ENCODE measurements around the gene CMIP. TPM values are rescaled to one million over a fixed set of nuclear protein-coding genes. Genes with fewer than 3 reads are reported as not detected.

Gene CMIP
- total RNA-seq, 1 experiment from 2014 or later = 63.7 TPM

GRCh38 chr16:81733295-81733694 lies 288.7 kb downstream of the CMIP start:
- no peak for TF ChIP-seq ZNF138 (CRISPR knock-in tag; conservative IDR thresholded peaks at IDR 0.05)
- DNase-seq (ENCODE audit: low spot score) = no peak
- ATAC-seq = no peak
- Mint-ChIP-seq H3K36me3 (peaks cover 4% of the 10 kb centered on the region), H3K4me3 (no peak overlapping the region), H3K27ac (no peak overlapping the region), H3K27me3 (ENCODE audit: low read depth) (no peaks in the 10 kb centered on the region), H3K4me1 (peaks cover 25% of the 10 kb centered on the region), H3K9me3 (peaks cover 10% of the 10 kb centered on the region; the same call in 1 of the 2 replicates)
- CTCF ChIA-PET = no interaction called here
- POLR2A ChIA-PET = no interaction called here

GRCh38 chr16:81734632-81735434 lies 290.2 kb downstream of the CMIP start:
- ChIA-PET POLR2A (interaction anchor here (0.7 kb wide), 1 partner anchor 290 kb away, joined by 3 read pairs; no protein-coding TSS in a partner anchor), CTCF (no interaction called here)
- H3K27ac Mint-ChIP-seq = no peak overlapping the region
- H3K27me3 Mint-ChIP-seq (ENCODE audit: low read depth) = no peaks in the 10 kb centered on the region
- ATAC-seq (no peak), DNase-seq (ENCODE audit: low spot score) (no peak)
- H3K4me1 Mint-ChIP-seq = peaks cover 18% of the 10 kb centered on the region
- no peaks in the 10 kb centered on the region for H3K36me3 Mint-ChIP-seq
- H3K9me3 Mint-ChIP-seq = peaks cover 4% of the 10 kb centered on the region; the same call in 1 of the 2 replicates
- no peak overlapping the region for H3K4me3 Mint-ChIP-seq
- TF ChIP-seq ZNF423 (CRISPR knock-in tag; IDR thresholded peaks at IDR 0.05) = no peak
- no peak for TF ChIP-seq ZNF138 (CRISPR knock-in tag; conservative IDR thresholded peaks at IDR 0.05)
- TF ChIP-seq MYBL2 (CRISPR knock-in tag; IDR thresholded peaks at IDR 0.05) = no peak
- no peak for TF ChIP-seq KAT7 (CRISPR knock-in tag; IDR thresholded peaks at IDR 0.05; ENCODE audit: borderline replicate concordance)
- no peak for TF ChIP-seq MXD4 (CRISPR knock-in tag; IDR thresholded peaks at IDR 0.05; ENCODE audit: borderline replicate concordance)
- TF ChIP-seq ATF3 (CRISPR knock-in tag; conservative IDR thresholded peaks at IDR 0.05) = no peak
- TF ChIP-seq HMGA2 (CRISPR knock-in tag; IDR thresholded peaks at IDR 0.05) = no peak
- no peak for TF ChIP-seq CDX4 (CRISPR knock-in tag; IDR thresholded peaks at IDR 0.05; ENCODE audit: borderline replicate concordance)
- no peak for TF ChIP-seq ZNF121 (CRISPR knock-in tag; IDR thresholded peaks at IDR 0.05)
- TF ChIP-seq USF2 (CRISPR knock-in tag; IDR thresholded peaks at IDR 0.05) = no peak
- TF ChIP-seq NFYB (CRISPR knock-in tag; conservative IDR thresholded peaks at IDR 0.05; ENCODE audit: low read depth) = no peak
- TF ChIP-seq ZMAT4 (CRISPR knock-in tag; IDR thresholded peaks at IDR 0.05) = no peak
- no peak for TF ChIP-seq ZNF232 (CRISPR knock-in tag; IDR thresholded peaks at IDR 0.05)
- no peak for TF ChIP-seq ZNF263 (CRISPR knock-in tag; IDR thresholded peaks at IDR 0.05; ENCODE audit: low read depth)

GRCh38 chr16:81737885-81738536 lies 293.4 kb downstream of the CMIP start:
- ChIA-PET CTCF (interaction anchor here (0.6 to 1.5 kb wide), 11 partner anchors 8 to 464 kb away, joined by 3 to 8 read pairs (median 3); no protein-coding TSS in a partner anchor), POLR2A (interaction anchor here (1.3 kb wide), 1 partner anchor 423 kb away, joined by 3 read pairs; the partner anchor contains the start of gene GAN)
- Mint-ChIP-seq H3K4me1 (peaks cover 7% of the 10 kb centered on the region), H3K27ac (no peak overlapping the region), H3K4me3 (peak overlapping the region; percentile 49), H3K27me3 (ENCODE audit: low read depth) (peaks cover 5% of the 10 kb centered on the region; the same call in 1 of the 2 replicates), H3K36me3 (no peaks in the 10 kb centered on the region), H3K9me3 (peaks cover 4% of the 10 kb centered on the region; the same call in 1 of the 2 replicates)
- ATAC-seq = peak; percentile 86
- TF ChIP-seq CTCF (IDR thresholded peaks at IDR 0.05) (peak; percentile 79), EMX1 (CRISPR knock-in tag; IDR thresholded peaks at IDR 0.05) (no peak)
- DNase-seq (ENCODE audit: low spot score) = peak; percentile 93

Data from WTC11 (cell line).